Psoas muscle (tissue), 8 donors: ENCODE results near the gene CADM2. TPM values are rescaled to one million over a fixed set of nuclear protein-coding genes. Genes with fewer than 3 reads are reported as not detected.
"Not testable (repeated sequence)": the region's sequence is repeated elsewhere in the genome, so short reads cannot be mapped to it uniquely, and the experiment has no call there.

Source experiments
- ATAC-seq, 4 donors: fragments of 200-7000 bp; cut with Tn5 transposase; one replicate each; pipeline ENCODE4 v1.9.1; 2020; ENCODE audit warnings: moderate library complexity in 3 of 4, mild to moderate bottlenecking in 2 of 4
- DNase-seq, 2 donors: peaks; one replicate each; pipeline ENCODE4 v3.0.0-alpha.2; 2020
- H3K27ac ChIP-seq: fragments of 200-600 bp; one replicate; pipeline ENCODE4 v1.8.0; 2022
- H3K27me3 ChIP-seq, 3 donors: fragments of 200-600 bp in 1 of 3; one replicate each; pipeline versions ENCODE4 v1.6.1 to v1.8.0; 2013 to 2022; ENCODE audit warnings: low read length in 2 of 3, mild to moderate bottlenecking in 2 of 3, moderate library complexity in 1 of 3; ENCODE audit not compliant: insufficient read depth in 3 of 3
- H3K36me3 ChIP-seq, 2 donors: fragments of 200-600 bp in 1 of 2; one replicate each; pipeline versions ENCODE4 v1.6.1 to v1.8.0; 2013 to 2022; ENCODE audit warnings: low read depth in 1 of 2, mild to moderate bottlenecking in 1 of 2, moderate library complexity in 1 of 2; ENCODE audit not compliant: insufficient read depth in 1 of 2
- H3K4me1 ChIP-seq: fragments of 200-600 bp; one replicate; pipeline ENCODE4 v1.8.0; 2022
- H3K4me3 ChIP-seq: fragments of 200-600 bp; one replicate; pipeline ENCODE4 v1.8.0; 2022; ENCODE audit warnings: mild to moderate bottlenecking
- H3K9me3 ChIP-seq: fragments of 200-600 bp; one replicate; pipeline ENCODE4 v1.8.0; 2022
- CTCF ChIP-seq: fragments of 200-600 bp; IDR thresholded peaks from one replicate; pipeline ENCODE4 v1.8.0; 2022; ENCODE audit warnings: antibody characterized with exemption
- WGBS, 3 donors: extraction: QIAGEN DNeasy Blood & Tissue Kit; methylation state at CpG; one replicate each; pipeline versions ENCODE4 v1.1.6 to v1.1.7; 2013; 5-methylcytosine and 5-hydroxymethylcytosine counted together
- intact Hi-C, 2 donors: fragments of 100-400 bp; cut with DNase I; formaldehyde crosslinking; loops; one replicate each; pipeline versions ENCODE4 v1.11.0 to v1.14.2; 2022
- polyA plus RNA-seq, 3 donors: library from polyadenylated mRNA; stranded (reverse); fragments of 200-250 nt; gene quantifications; one replicate each; pipeline ENCODE4 v1.2.3, GENCODE V29; 2013
- total RNA-seq, 4 donors: library from RNA; stranded (reverse); fragmentation: NEBNext Ultra II Directional in 2 of 4; extraction: Animal tissue kit (Norgen Biotek cat#: 25700) in 2 of 4; gene quantifications; one replicate each; pipeline versions ENCODE4 v1.2.1 to v1.2.4, GENCODE V29; 2021 to 2023
- donor health status: healthy with polysubstance abuse.
- donor health status: DM: no; HTN: no; CAD: no; lungs with moderate emphysema.
- donor health status: Bipolar disorder and iron deficiency.
- donor health status: healthy.
- donor health status: DM: yes; HTN: yes; CAD: no.
- donor health status: DM: no; HTN: no; CAD: no.
- donor health status: DM: no; HTN: no; CAD: no.
- donor health status: DM: yes; HTN: yes; CAD: no.

Gene CADM2
- total and polyA plus RNA-seq, 7 donors: 3.6 to 15.7 (median 6.3) TPM

- Histone ChIP-seq H3K36me3 (no peaks in the 10 kb centered on the region), H3K4me3 (no peak overlapping the region), H3K9me3 (no peaks in the 10 kb centered on the region), H3K27ac (no peak overlapping the region), H3K27me3 (no peaks in the 10 kb centered on the region), H3K4me1 (no peaks in the 10 kb centered on the region)
- no peak for TF ChIP-seq CTCF
- ATAC-seq (no peak), DNase-seq (no peak)
- WGBS, 3 donors: 11 to 16% (median 15%) methylated on average over 3 of the region's 3 CpGs
- intact Hi-C loops: no loop called here
These were observed 980.3 kb downstream of the CADM2 start for GRCh38 chr3:85939074-85939482.

- ATAC-seq: no peak
- no peak overlapping the region for H3K27ac ChIP-seq
- H3K4me1 ChIP-seq: no peaks in the 10 kb centered on the region
- WGBS, 3 donors: 81 to 91% (median 87%) methylated on average over 1 of the region's 1 CpG
- no peak overlapping the region for H3K4me3 ChIP-seq
- no peak for DNase-seq
- H3K9me3 ChIP-seq: no peaks in the 10 kb centered on the region
- TF ChIP-seq CTCF: no peak
- intact Hi-C loops: no loop called here
- no peaks in the 10 kb centered on the region for H3K36me3 ChIP-seq
- H3K27me3 ChIP-seq: no peaks in the 10 kb centered on the region
These were observed 991.6 kb downstream of the CADM2 start for GRCh38 chr3:85950435-85950834.

GRCh38 chr3:85960793-85961192 is 1002.0 kb downstream of the CADM2 start:
- Histone ChIP-seq H3K4me1 (no peaks in the 10 kb centered on the region), H3K9me3 (no peaks in the 10 kb centered on the region), H3K27me3 (no peaks in the 10 kb centered on the region), H3K4me3 (no peak overlapping the region), H3K27ac (no peak overlapping the region), H3K36me3 (no peaks in the 10 kb centered on the region)
- ATAC-seq (no peak), DNase-seq (no peak)
- intact Hi-C loops: no loop called here
- no peak for TF ChIP-seq CTCF

- WGBS, 3 donors: 62 to 65% (median 63%) methylated on average over 6 of the region's 6 CpGs
- no peak for TF ChIP-seq CTCF
- Histone ChIP-seq H3K4me1 (no peaks in the 10 kb centered on the region), H3K4me3 (no peak overlapping the region), H3K27ac (no peak overlapping the region), H3K9me3 (no peaks in the 10 kb centered on the region), H3K27me3 (no peaks in the 10 kb centered on the region), H3K36me3 (no peaks in the 10 kb centered on the region)
- ATAC-seq: no peak
- intact Hi-C loops: no loop called here
- no peak for DNase-seq
These were observed 1019.0 kb downstream of the CADM2 start for GRCh38 chr3:85977615-85978338.

GRCh38 chr3:85979034-85979433 is 1020.2 kb downstream of the CADM2 start:
- no peak for TF ChIP-seq CTCF
- no peaks in the 10 kb centered on the region for H3K4me1 ChIP-seq
- DNase-seq (no peak), ATAC-seq (no peak)
- H3K36me3 ChIP-seq: no peaks in the 10 kb centered on the region
- no peaks in the 10 kb centered on the region for H3K27me3 ChIP-seq
- H3K4me3 ChIP-seq: no peak overlapping the region
- H3K9me3 ChIP-seq: no peaks in the 10 kb centered on the region
- H3K27ac ChIP-seq: no peak overlapping the region
- intact Hi-C loops: no loop called here

- intact Hi-C loops, H3K36me3 ChIP-seq, H3K4me3 ChIP-seq, H3K27ac ChIP-seq, DNase-seq, ATAC-seq, H3K4me1 ChIP-seq, H3K9me3 ChIP-seq, H3K27me3 ChIP-seq: not testable (repeated sequence)
- 89 to 93% (median 91%) methylated on average over 10 of the region's 10 CpGs for WGBS, 3 donors
These were observed 1030.8 kb downstream of the CADM2 start for GRCh38 chr3:85989581-85989980.
